HepG2 (cell line): Measurements from ENCODE around the gene RBX1. TPM values are rescaled to one million over a fixed set of nuclear protein-coding genes. Genes with fewer than 3 reads are reported as not detected.
A peak's percentile ranks its signal among the peaks of the same experiment; 100 is the strongest.

ENCODE experiments used
- ATAC-seq: fragments of 200-7000 bp; cut with Tn5 transposase; 3 replicates; pipeline ENCODE4 v1.9.1; 2020; ENCODE audit warnings: mild to moderate bottlenecking, moderate library complexity
- BruUV-seq: library from RNA; stranded (reverse); fragments of 400-500 nt; replicated peaks from 2 replicates; lab custom pipeline; 2021; lab: Mats Ljungman, UMichigan
- CTCF ChIA-PET: fragments of 300-600 bp; formaldehyde crosslinking; extraction: SDS; loops from one replicate; lab custom pipeline; 2021; ENCODE audit warnings: low total read pairs, inconsistent platforms, low intra/inter-chr PET ratio; lab: Yijun Ruan, JAX
- POLR2A ChIA-PET: fragments of 350-600 bp; sonication (Branson Sonifier 250); formaldehyde crosslinking; loops from one replicate; lab custom pipeline; 2020; ENCODE audit warnings: antibody characterized with exemption, inconsistent platforms; lab: Yijun Ruan, JAX
- DNase-seq: peaks from one replicate; pipeline ENCODE4 v3.0.0-alpha.2; 2015; ENCODE audit warnings: low spot score
- FAIRE-seq: peaks from 3 replicates; lab custom pipeline; 2011; peaks lifted over from hg19 to GRCh38; lab: Jason Lieb, UNC
- H2AFZ ChIP-seq: one replicate; pipeline ENCODE4 v1.6.1; 2011; ENCODE audit warnings: low read length, inconsistent platforms
- H3K27ac ChIP-seq: fragments of 300-600 bp; 3 replicates; pipeline ENCODE4 v1.8.0; 2011; ENCODE audit warnings: mixed run types, mild to moderate bottlenecking, mixed read lengths, low read length, inconsistent platforms; ENCODE audit not compliant: insufficient read depth; ENCODE audit errors: extremely low read length
- H3K27me3 ChIP-seq, 2 experiments: fragments of 200-600 bp in 1 of 2; 2 replicates in 1 of 2; 3 replicates in 1 of 2; pipeline versions ENCODE4 v1.6.0 to v1.8.0; 2011; ENCODE audit warnings: low read length in 2 of 2, mild to moderate bottlenecking in 2 of 2, moderate library complexity in 2 of 2, inconsistent platforms in 1 of 2; ENCODE audit not compliant: insufficient read depth in 2 of 2, control insufficient read depth in 1 of 2
- H3K36me3 ChIP-seq, 2 experiments: fragments of 200-600 bp in 1 of 2; replicated peaks in 1 of 2; 2 replicates in 1 of 2; 3 replicates in 1 of 2; pipeline versions ENCODE4 v1.5.1 to v1.8.0; 2011; ENCODE audit warnings: low read length in 2 of 2, inconsistent platforms in 1 of 2; ENCODE audit not compliant: insufficient read depth in 2 of 2, control insufficient read depth in 1 of 2
- H3K4me1 ChIP-seq: 2 replicates; pipeline ENCODE4 v1.5.1; 2012; ENCODE audit warnings: low read length, inconsistent platforms; ENCODE audit not compliant: insufficient read depth
- H3K4me2 ChIP-seq: 2 replicates; pipeline ENCODE4 v1.6.0; 2011; ENCODE audit warnings: low read depth, low read length, inconsistent platforms
- H3K4me3 ChIP-seq, 3 experiments: fragments of 200-600 bp in 1 of 3; sonication (generic), shearing (Covaris generic) in 1 of 3; replicated peaks in 1 of 3; 2 replicates each; pipeline ENCODE4 v1.5.1; 2011 to 2016; ENCODE audit warnings: low read length in 3 of 3, inconsistent platforms in 2 of 3, low read depth in 2 of 3, mild to moderate bottlenecking in 2 of 3, control low read depth in 1 of 3, mixed read lengths in 1 of 3; ENCODE audit not compliant: insufficient read depth in 1 of 3
- H3K79me2 ChIP-seq: one replicate; pipeline ENCODE4 v1.6.1; 2011; ENCODE audit warnings: low read length, inconsistent platforms; ENCODE audit not compliant: insufficient read depth
- H3K9ac ChIP-seq: 2 replicates; pipeline ENCODE4 v1.6.0; 2011; ENCODE audit warnings: mild to moderate bottlenecking, low read depth, low read length, inconsistent platforms; ENCODE audit not compliant: insufficient read depth
- H3K9me3 ChIP-seq: 2 replicates; pipeline ENCODE4 v1.5.1; 2012; ENCODE audit warnings: mild to moderate bottlenecking, low read length
- H4K20me1 ChIP-seq: 2 replicates; pipeline ENCODE4 v1.6.0; 2011; ENCODE audit warnings: inconsistent platforms, mild to moderate bottlenecking, low read length, moderate library complexity; ENCODE audit not compliant: insufficient read depth
- FOXK1 ChIP-seq: sonication (generic); formaldehyde crosslinking; IDR thresholded peaks from 2 replicates; pipeline ENCODE4 v1.4.0; 2020; ENCODE audit warnings: low read depth, missing genetic modification reagents, borderline replicate concordance
- HIVEP1 ChIP-seq: sonication (generic); formaldehyde crosslinking; IDR thresholded peaks from 2 replicates; pipeline ENCODE4 v1.4.0; 2020; ENCODE audit warnings: mild to moderate bottlenecking, missing genetic modification reagents
- MED13 ChIP-seq: sonication (generic); formaldehyde crosslinking; IDR thresholded peaks from 2 replicates; pipeline ENCODE4 v1.5.0; 2020; ENCODE audit warnings: missing genetic modification reagents
- NFYC ChIP-seq: IDR thresholded peaks from 2 replicates; pipeline ENCODE4 v1.6.1; 2016; ENCODE audit warnings: missing genetic modification reagents, missing compliant biosample characterization
- NKX3-1 ChIP-seq: sonication (generic); formaldehyde crosslinking; IDR thresholded peaks from 2 replicates; pipeline ENCODE4 v1.5.0; 2020; ENCODE audit warnings: missing genetic modification reagents
- RELA ChIP-seq: sonication (generic); formaldehyde crosslinking; IDR thresholded peaks from 2 replicates; pipeline ENCODE4 v1.4.0; 2020; ENCODE audit warnings: missing genetic modification reagents
- SRSF1 ChIP-seq: fragments of 200-400 bp; formaldehyde crosslinking; optimal IDR thresholded peaks from 2 replicates; pipeline ENCODE3; 2017; ENCODE audit warnings: mild to moderate bottlenecking, low read depth, low read length, moderate library complexity
- THAP7 ChIP-seq: sonication (generic); formaldehyde crosslinking; IDR thresholded peaks from 2 replicates; pipeline ENCODE4 v1.8.1; 2023; ENCODE audit warnings: mild to moderate bottlenecking, missing genetic modification reagents
- TP53 ChIP-seq: sonication (generic); formaldehyde crosslinking; conservative IDR thresholded peaks from 2 replicates; pipeline ENCODE4 v1.4.0; 2020; ENCODE audit warnings: missing genetic modification reagents
- ZBTB34 ChIP-seq: sonication (generic); formaldehyde crosslinking; IDR thresholded peaks from 2 replicates; pipeline ENCODE4 v1.8.0; 2022; ENCODE audit warnings: mild to moderate bottlenecking, missing genetic modification reagents
- ZFP82 ChIP-seq: sonication (generic); formaldehyde crosslinking; IDR thresholded peaks from 2 replicates; pipeline ENCODE4 v1.5.1; 2020; ENCODE audit warnings: mild to moderate bottlenecking, missing genetic modification reagents, borderline replicate concordance
- ZNF20 ChIP-seq: sonication (generic); formaldehyde crosslinking; IDR thresholded peaks from 2 replicates; pipeline ENCODE4 v1.4.0; 2020; ENCODE audit warnings: mild to moderate bottlenecking, moderate library complexity, missing genetic modification reagents
- ZNF282 ChIP-seq: fragments of 450-650 bp; IDR thresholded peaks from 2 replicates; pipeline ENCODE4 v1.6.1; 2018; ENCODE audit not compliant: partially characterized antibody
- ZNF335 ChIP-seq: sonication (generic); formaldehyde crosslinking; IDR thresholded peaks from 2 replicates; pipeline ENCODE4 v1.4.0; 2020; ENCODE audit warnings: missing genetic modification reagents
- ZNF577 ChIP-seq: sonication (generic); formaldehyde crosslinking; IDR thresholded peaks from 2 replicates; pipeline ENCODE4 v1.4.0; 2020; ENCODE audit warnings: mild to moderate bottlenecking, low read depth, missing genetic modification reagents, borderline replicate concordance
- ZNF672 ChIP-seq: sonication (generic); formaldehyde crosslinking; IDR thresholded peaks from 2 replicates; pipeline ENCODE4 v1.8.1; 2022; ENCODE audit warnings: missing genetic modification reagents
- ZNF766 ChIP-seq: sonication (generic); formaldehyde crosslinking; IDR thresholded peaks from 2 replicates; pipeline ENCODE4 v1.5.0; 2020; ENCODE audit warnings: missing genetic modification reagents, borderline replicate concordance
- ZZZ3 ChIP-seq: sonication (generic); formaldehyde crosslinking; IDR thresholded peaks from 2 replicates; pipeline ENCODE4 v1.4.0; 2020; ENCODE audit warnings: missing genetic modification reagents, mild to moderate bottlenecking, borderline replicate concordance
- WGBS: methylation state at CpG from one replicate; pipeline ENCODE4 v1.1.6; 2017; ENCODE audit warnings: low lambda C conversion rate; 5-methylcytosine and 5-hydroxymethylcytosine counted together
- in situ Hi-C: cut with HindIII; loops from 2 replicates; pipeline ENCODE4 v1.10.0; 2017; ENCODE audit warnings: low pct_unique_long_range_greater_than_20kb; ENCODE audit not compliant: extremely low pct_ligation_motif_present
- intact Hi-C: fragments of 100-400 bp; cut with micrococcal nuclease; formaldehyde crosslinking; loops from one replicate; pipeline ENCODE4 v1.10.0; 2022; ENCODE audit not compliant: unreplicated experiment
- polyA plus RNA-seq, 8 experiments: library from polyadenylated mRNA; depleted of rRNA in 3 of 8; stranded (reverse) in 7 of 8; unstranded in 1 of 8; fragments of >200 nt; fragmentation: Illumina TruSeq in 4 of 8; extraction: Trizol in 4 of 8; gene quantifications; 2 replicates each; pipeline versions ENCODE4 v1.2.1 to v1.2.3, GENCODE V29; 2011 to 2016; ENCODE audit warnings: low read depth in 4 of 8, missing spikeins in 1 of 8, mixed read lengths in 1 of 8; ENCODE audit not compliant: insufficient read depth in 1 of 8
- total RNA-seq, 5 experiments: library from RNA; depleted of rRNA; stranded (reverse); fragments of >200 nt; fragmentation: Illumina TruSeq; extraction: Trizol; gene quantifications; 2 replicates each; pipeline ENCODE4 v1.2.3, GENCODE V29; 2016; ENCODE audit warnings: low read depth in 1 of 5
- TF ChIP-seq, protein P1 (sequence below): sonication (generic); formaldehyde crosslinking; IDR thresholded peaks from 2 replicates; pipeline ENCODE4 v1.9.0; 2021; ENCODE audit warnings: missing genetic modification reagents, mild to moderate bottlenecking, borderline replicate concordance
- TF ChIP-seq, protein P2 (sequence below): sonication (generic); formaldehyde crosslinking; IDR thresholded peaks from 2 replicates; pipeline ENCODE4 v1.4.0; 2020; ENCODE audit warnings: missing genetic modification reagents

Gene RBX1
- total and polyA plus RNA-seq, 2 of the 13 experiments (the other 11 are each of a cell fraction or from before 2014, with no cell fraction given), result 84.9 to 90.2 TPM

DNA sequence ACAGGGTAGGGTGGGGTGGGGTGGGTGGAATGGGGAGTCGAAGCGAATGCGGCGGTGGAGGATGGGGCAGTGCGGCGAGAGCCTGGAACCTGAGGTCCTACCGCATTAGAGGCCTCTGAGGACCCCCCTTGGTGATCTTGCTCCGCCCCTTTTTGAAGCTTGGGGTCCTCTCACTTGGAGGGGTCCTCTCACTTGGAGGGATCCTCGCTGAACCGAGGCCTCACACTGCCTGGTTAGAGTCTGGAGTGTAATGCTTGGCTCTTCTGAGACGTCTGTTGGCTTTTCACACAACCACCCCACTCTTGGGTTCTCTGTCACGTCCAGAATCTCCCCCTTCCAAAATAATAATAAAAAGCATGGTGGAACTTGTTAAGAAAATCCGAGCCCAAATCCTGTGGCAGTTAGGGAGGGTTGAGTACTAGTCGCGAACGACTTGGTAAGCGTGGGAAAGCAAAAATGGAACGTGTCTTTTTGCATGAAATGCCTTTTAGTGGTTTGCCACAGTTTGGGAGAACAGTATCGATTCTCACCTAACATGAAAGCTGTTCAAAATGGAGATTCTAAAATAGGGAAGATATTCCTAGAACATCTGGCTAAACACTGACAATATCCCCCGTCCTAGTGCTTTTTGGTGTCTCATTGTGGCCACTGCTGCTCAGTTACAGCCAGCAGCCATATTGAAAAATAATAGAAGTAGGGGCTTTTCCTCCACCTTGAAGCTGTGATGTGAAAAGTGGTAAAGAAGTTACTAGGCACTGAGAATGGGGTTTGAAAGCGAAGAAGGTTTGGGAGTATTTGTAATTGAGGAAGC lies 822 bp downstream of the RBX1 start (continued):
- TF ChIP-seq SRSF1 (no peak), ZNF335 (0 out of 2 replicates have a peak, but pooled peaks have one; percentile 22), ZNF766 (0 out of 2 replicates have a peak, but pooled peaks have one; percentile 48), MED13 (0 out of 2 replicates have a peak, but pooled peaks have one; percentile 28), HIVEP1 (CRISPR knock-in tag) (no peak), ZNF282 (no peak), RELA (CRISPR knock-in tag) (no peak), NKX3-1 (no peak), NFYC (no peak), ZNF577 (CRISPR knock-in tag) (no peak)

DNA sequence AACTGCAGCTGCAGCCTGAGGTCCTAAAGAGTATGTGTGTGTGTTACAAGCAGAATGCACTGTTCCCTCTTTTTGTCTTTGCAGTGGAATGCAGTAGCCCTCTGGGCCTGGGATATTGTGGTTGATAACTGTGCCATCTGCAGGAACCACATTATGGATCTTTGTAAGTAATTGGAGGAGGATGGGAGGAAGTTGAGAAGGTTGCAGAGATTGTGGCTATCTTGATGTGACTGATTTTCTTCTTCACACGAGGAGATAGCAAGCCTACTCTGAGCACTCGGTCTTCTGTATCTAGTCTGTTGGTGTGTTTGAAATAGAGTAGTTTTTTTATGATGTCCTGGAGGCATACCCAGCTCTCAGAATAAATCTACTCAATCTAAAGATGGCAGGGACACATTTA lies 2.3 kb downstream of the RBX1 start:
- intact Hi-C loops, result no loop called here
- Histone ChIP-seq H3K9me3 (no peaks in the 10 kb centered on the region), H3K4me3 (0 out of 6 replicates have a peak overlapping the region, but pooled peaks of 1 of the 3 experiments have one; percentile 3), H2AFZ (no peak overlapping the region), H3K36me3 (peaks cover 2 to 21% of the 10 kb centered on the region in 2 experiments; a peak in 3 of 5 replicates), H3K27ac (no peak overlapping the region), H3K4me2 (peak overlapping the region; percentile 4; the same call in 1 of the 2 replicates), H3K9ac (0 out of 2 replicates have a peak overlapping the region, but pooled peaks have one; percentile 9), H4K20me1 (no peaks in the 10 kb centered on the region), H3K27me3 (no peaks in the 10 kb centered on the region; a peak in 1 of 5 replicates), H3K4me1 (peaks cover 19% of the 10 kb centered on the region), H3K79me2 (peaks cover 43% of the 10 kb centered on the region)
- CTCF ChIA-PET, result no interaction called here
- no TSS peak for BruUV-seq
- no peak for ATAC-seq
- FAIRE-seq, result no peak
- POLR2A ChIA-PET, result no interaction called here
- no peak for DNase-seq
- WGBS, result 95% methylated on average over 2 of the region's 2 CpGs
- in situ Hi-C loops, result loop anchor here (5.0 kb wide), 1 partner anchor 139 kb away; the partner anchor contains the start of gene EP300
- TF ChIP-seq FOXK1 (no peak), ZNF672 (CRISPR knock-in tag) (no peak), ZFP82 (CRISPR knock-in tag) (no peak), THAP7 (CRISPR knock-in tag) (no peak), ZNF20 (CRISPR knock-in tag) (no peak), TP53 (CRISPR knock-in tag) (no peak), ZZZ3 (CRISPR knock-in tag) (no peak), ZBTB34 (CRISPR knock-in tag) (no peak)
- TF ChIP-seq, protein P1, sequence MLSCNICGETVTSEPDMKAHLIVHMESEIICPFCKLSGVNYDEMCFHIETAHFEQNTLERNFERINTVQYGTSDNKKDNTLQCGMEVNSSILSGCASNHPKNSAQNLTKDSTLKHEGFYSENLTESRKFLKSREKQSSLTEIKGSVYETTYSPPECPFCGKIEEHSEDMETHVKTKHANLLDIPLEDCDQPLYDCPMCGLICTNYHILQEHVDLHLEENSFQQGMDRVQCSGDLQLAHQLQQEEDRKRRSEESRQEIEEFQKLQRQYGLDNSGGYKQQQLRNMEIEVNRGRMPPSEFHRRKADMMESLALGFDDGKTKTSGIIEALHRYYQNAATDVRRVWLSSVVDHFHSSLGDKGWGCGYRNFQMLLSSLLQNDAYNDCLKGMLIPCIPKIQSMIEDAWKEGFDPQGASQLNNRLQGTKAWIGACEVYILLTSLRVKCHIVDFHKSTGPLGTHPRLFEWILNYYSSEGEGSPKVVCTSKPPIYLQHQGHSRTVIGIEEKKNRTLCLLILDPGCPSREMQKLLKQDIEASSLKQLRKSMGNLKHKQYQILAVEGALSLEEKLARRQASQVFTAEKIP (CRISPR knock-in tag), result no peak
- TF ChIP-seq, protein P2, sequence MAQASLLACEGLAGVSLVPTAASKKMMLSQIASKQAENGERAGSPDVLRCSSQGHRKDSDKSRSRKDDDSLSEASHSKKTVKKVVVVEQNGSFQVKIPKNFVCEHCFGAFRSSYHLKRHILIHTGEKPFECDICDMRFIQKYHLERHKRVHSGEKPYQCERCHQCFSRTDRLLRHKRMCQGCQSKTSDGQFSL (CRISPR knock-in tag), result no peak
